GM19328 (cell line): ENCODE measurements around the gene OBSCN.

Source experiments
- ATAC-seq: cut with Tn5 transposase; IDR thresholded peaks from one replicate; pipeline ENCODE4 v1.9.1; 2021; ENCODE audit warnings: mild to moderate bottlenecking, moderate library complexity; ENCODE audit not compliant: unreplicated experiment

Gene OBSCN

DNA sequence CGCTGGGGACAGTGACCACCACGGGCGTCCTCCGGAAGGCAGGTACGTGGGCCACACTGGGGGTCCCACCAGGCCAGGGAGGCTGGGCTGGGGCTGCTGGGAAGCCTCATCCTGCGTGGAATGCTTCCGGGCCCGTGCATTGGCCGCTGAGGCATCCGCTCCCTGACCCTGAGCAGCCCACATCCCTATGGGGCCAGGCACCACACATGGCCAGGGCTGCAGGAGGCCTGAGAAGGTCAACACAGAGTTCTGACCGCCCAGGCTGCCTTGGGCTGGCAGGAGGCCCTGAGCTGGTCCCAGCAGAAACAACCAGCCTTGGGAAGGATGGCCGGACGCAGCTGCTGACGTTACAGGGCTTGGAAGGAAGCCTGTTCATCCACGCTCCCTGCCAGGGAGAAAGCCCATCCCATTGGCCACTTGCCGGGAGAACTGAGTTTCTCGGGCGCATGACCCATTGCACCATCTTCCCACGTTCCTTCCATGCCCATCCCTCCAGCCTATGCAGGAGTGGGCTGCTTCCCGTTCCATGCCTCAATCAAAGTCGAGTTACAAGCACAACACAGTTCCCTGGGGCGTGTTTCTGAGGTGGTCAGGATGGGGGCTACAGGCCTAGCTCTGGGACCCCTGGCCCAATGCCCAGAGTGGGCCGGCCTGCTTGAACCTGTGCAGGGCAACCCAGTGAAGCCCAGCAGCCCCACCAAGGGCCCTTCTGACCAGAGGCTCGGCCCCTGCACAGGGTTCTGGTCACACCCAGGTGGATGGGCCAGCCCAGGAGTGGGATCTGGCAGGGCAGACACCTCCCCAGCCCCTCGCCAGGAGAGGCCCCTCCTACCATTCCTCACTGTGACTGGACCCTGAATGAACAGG, 167.1 kb downstream of the OBSCN start:
- no peak for ATAC-seq

- no peak for ATAC-seq
Observed at GRCh38 chr1:228375578-228376261, 167.9 kb downstream of the OBSCN start.

GRCh38 chr1:228376262-228376628, 168.4 kb downstream of the OBSCN start:
- no peak for ATAC-seq

GRCh38 chr1:228376651-228377631, 169.1 kb downstream of the OBSCN start:
- no peak for ATAC-seq

DNA sequence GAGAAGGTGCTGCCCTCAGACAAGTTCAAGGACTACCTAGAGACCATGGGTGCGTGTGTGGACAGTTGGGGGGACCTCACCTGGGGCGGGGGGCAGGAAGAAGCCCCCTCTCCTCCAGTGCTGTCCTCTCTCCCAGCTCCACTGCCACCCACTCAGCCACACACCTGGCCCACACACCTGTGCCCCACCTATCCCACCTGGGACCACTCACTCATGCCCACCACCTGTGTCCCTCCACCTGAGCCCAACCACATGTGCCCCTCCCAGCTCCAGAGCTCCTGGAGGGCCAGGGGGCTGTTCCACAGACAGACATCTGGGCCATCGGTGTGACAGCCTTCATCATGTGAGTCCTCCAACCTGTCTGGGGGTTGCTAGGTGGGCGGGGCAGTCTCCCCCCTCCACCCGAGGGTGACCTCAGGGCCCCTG, 169.8 kb downstream of the OBSCN start:
- no peak for ATAC-seq

DNA sequence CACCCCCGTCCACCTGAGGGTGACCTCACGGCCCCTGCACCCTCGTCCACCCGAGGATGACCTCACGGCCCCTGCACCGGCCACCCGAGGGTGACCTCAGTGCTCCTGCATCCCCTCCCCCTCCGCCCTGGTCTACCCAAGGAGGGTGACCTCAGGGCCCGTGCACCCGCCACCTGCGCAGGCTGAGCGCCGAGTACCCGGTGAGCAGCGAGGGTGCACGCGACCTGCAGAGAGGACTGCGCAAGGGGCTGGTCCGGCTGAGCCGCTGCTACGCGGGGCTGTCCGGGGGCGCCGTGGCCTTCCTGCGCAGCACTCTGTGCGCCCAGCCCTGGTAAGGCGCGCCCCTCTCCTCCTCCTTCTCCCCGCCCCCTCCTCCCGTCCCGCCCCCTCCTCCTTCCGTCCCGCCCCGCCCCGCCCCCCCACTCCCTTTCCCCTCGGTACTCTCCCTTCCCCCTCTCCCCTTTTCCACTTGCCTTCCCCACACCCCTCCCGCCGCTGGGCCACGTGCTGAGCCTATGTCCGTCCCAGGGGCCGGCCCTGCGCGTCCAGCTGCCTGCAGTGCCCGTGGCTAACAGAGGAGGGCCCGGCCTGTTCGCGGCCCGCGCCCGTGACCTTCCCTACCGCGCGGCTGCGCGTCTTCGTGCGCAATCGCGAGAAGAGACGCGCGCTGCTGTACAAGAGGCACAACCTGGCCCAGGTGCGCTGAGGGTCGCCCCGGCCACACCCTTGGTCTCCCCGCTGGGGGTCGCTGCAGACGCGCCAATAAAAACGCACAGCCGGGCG, 170.4 kb downstream of the OBSCN start:
- no peak for ATAC-seq

DNA sequence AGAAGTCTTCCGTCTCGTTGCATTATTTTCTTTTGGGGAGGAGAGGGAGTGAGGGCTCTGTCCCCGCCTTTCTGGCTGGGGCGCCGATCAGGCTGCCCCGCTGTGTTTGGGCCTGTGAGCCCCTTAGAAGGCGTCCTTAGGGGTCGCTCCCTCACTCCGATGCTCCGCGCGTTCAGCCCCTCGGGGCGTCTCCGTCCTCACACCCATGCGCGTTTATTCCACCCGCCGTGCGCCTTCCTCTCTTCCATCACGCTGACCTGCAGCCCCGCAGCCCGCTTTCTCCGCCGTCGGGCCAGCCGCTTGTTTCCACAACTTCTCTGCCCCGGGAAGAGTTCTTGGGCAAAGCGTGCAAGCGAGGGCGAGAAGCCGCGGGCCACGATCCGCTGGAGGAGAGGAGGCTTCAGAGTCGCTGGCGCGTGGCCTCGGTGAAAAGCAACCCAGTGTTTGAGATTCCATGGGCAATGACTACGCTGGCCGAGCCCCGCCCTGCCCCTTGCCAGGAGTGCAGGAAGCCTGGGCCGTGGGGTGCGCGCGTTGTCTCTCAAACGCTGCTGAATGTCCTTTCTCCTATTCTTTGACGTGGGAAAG, 171.1 kb downstream of the OBSCN start:
- no peak for ATAC-seq

DNA sequence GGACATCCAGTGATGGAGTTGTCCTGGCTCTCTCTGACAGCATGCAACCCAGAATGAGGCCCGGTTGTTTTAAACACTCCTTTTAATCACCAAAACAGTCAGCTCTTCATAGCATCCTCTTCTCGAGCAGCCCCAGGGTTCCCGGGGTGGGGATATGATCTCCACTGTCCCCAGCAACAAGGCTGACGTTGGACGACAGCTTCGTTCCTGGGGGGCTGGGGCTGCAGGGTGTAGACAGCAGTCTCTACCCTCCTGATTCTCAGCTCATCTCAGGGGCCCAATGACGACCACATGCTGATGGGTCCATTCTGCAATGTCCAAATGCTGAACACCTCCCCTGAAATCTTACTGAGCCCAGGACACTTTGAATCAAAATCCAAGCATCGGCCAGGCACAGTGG, 171.8 kb downstream of the OBSCN start:
- no peak for ATAC-seq

GRCh38 chr1:228381356-228381755, 173.5 kb downstream of the OBSCN start:
- no peak for ATAC-seq

DNA sequence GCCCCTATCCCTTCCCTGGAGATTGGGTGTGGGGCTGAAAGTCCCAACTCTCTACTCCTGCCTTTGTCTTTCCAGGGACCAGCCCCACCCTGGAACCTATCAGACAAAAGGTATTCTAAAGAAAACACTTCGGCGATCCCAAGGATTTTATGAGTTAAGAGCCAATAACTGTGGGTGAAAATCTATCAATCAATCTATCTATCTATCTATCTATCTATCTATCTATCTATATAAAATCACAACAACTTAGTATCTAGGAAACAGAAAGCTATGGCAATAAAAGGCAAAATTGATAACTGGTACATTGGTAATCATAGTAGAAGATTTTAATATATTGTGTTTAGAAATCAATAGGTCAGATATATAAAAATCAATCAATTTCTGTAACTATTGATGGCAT, 175.9 kb downstream of the OBSCN start:
- ATAC-seq = no peak

- no peak for ATAC-seq
Observed at GRCh38 chr1:228385232-228385631, 177.4 kb downstream of the OBSCN start.

DNA sequence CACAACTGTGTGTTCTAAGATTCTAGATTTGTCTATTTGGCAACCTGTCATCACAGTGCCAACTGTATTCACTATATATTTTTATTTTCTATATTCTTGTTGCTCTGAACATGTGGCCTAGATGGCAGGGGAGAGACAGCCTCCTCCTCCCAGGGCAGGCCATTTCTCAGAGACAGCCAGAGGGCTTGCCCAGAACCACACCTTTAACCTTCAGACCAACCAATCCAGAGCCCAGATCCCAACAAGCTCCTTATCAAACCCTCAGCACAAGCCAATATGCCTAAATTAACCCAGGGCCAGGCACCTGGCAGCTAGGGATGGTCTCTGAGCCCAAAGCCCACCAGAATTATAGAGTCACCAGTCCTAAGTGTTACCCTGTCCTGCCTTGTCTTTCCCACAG, 179.5 kb downstream of the OBSCN start:
- ATAC-seq = no peak

GRCh38 chr1:228390649-228391048, 182.8 kb downstream of the OBSCN start:
- ATAC-seq = no peak

GRCh38 chr1:228391411-228392020, 183.7 kb downstream of the OBSCN start:
- no peak for ATAC-seq

- ATAC-seq = no peak
Observed at GRCh38 chr1:228392111-228392936, 184.5 kb downstream of the OBSCN start.

GRCh38 chr1:228393268-228393701, 185.4 kb downstream of the OBSCN start:
- no peak for ATAC-seq

DNA sequence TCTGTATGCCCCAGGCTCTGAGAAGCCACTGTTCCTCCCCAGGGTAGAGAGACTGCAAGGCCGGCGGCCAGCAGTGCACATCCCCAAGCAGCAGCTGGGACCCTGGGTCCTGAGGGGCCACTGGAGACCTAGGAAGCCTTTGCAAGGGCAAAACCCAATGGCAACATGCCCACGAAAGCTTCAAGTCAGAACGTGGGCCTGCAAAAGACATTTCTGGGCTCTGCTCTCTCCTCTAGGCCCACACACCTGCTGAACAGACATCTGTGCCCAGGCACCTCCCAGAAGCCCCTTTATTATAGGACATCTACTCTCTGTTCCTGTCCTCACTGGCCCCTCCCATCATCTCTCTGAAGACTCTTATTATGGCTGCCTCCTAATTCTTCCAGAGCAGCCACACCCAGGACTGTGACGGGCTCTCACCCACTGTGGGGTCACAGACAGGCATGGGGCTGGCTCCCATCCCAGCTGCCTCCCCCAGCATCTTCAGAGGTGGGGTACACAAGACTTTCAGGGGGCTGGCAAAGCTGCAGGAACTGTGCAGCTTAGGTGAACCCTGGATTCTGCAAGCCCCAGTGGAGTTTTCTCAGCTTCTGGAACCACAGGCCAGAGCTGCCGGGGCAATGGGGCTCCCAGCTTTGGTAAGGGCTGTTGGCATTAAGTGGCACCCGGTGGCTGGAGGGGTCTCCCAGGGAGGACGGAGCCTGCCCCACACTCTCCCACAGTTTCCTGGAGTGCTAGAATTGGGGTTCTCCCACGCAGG, 186.1 kb downstream of the OBSCN start:
- no peak for ATAC-seq
